CD4-positive, alpha-beta T cell treated with Interleukin-10 for 1 hour (primary cell): ENCODE measurements around the gene ZNF502.
"Not testable (repeated sequence)": the region's sequence is repeated elsewhere in the genome, so short reads cannot be mapped to it uniquely, and the experiment has no call there.

Experiments used
- DNase-seq: peaks from one replicate; pipeline ENCODE4 v3.0.0-alpha.2; 2020

ZNF502 gene

GRCh38 chr3:44712455-44713075 lies at the start of gene ZNF502:
Gene ZNF502, plus strand, starts transcription at chr3:44712660. Its CDS starts 7,602 bp downstream, at chr3:44720262.
- peak; percentile 56 for DNase-seq

DNA sequence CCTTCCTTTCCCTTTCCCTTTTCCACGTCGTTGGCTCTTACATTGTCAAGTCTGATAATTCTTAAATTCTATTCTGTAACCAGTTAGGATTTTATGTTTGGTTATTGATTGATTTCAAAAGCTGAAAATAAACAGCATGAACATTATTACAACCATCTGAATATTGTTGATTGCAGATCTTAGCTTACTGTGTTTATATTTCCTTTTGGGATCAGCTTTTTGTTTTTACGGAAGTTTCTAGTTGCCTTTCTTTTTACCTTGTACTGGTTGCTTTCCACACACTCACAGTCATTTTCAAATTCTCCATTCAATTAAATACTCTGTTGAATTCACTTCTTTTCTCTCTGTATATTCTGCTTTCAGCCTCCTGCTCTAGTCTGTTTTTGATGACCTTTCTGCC lies 47.3 kb upstream of the ZNF502 start:
- no peak for DNase-seq

DNA sequence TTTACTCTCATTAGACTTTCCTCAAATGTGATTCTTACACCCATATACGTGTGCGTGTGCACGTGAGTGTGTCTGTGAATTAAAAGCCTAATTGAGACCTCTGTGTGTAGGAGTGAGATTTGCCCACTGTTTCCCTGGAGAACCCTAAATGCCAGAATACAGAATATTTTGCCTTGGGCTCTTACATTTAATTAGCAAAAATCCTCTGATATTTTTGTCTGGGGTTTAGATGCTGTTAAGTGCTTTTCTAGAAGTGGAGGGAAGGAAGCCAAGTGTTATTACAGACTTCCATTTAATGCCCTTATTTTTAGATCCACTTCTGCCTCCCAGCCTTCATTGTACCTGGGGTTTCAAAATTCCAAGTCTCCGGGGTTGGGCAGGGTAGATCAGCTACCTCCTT lies 46.1 kb upstream of the ZNF502 start:
- DNase-seq = no peak

DNA sequence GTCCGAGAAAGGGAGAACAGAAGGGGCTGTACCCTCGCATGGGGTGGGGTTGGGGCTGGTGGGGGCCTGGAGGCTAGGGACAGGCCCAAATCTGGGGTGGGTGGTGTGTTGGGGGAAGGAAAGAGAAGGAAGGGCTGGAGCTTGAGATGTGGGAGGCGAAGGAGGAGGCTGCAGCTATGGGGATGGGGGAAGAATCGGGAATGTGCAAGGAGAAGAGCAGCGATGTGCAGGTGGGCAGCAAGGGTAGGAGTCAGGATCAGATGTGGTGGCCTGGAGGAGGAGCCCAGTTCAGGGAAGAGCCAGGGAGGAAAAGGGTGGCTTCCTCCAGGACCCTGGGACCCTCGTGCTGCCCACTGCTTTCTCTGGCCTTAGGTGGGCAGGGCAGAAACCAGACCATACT lies 42.7 kb upstream of the ZNF502 start:
- DNase-seq = no peak

GRCh38 chr3:44673466-44673865 lies 39.0 kb upstream of the ZNF502 start:
- not testable (repeated sequence) for DNase-seq

- DNase-seq = no peak
Observed at GRCh38 chr3:44674211-44674610, 38.2 kb upstream of the ZNF502 start.

DNA sequence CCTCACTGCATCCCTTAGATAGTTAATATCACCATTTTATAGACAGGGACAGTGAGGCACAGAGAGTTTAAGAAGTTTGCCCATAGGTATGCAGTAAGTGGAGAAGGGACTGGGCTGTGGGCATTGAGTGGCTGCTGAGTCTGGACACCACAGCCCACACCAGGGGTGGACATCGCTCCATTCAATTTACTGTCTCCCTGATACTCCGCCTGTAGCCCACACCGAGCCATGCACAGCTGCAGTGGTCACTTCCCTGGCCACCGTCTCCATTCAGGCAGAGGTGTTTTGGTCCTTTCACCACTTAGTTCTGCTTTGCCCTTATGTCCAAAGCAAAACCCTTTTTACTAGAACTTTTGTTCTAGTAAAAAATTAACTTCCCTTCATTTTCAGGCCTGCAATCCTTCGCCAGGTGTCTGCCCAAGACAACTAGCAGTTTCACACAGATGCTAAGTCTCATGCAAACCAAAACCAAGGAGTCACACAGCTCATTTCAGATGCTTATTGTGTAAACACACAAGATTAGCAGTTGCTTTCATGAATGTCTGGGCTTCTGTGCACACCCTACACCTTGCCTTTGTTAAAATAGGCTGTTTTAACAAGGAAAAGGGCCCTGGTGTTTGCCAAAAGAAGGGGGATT lies 33.9 kb upstream of the ZNF502 start:
- DNase-seq = no peak

- DNase-seq = no peak
Observed at GRCh38 chr3:44680921-44681455, 31.5 kb upstream of the ZNF502 start.

- DNase-seq = no peak
Observed at GRCh38 chr3:44682182-44682896, 30.1 kb upstream of the ZNF502 start.

- peak; percentile 56 for DNase-seq
Observed at GRCh38 chr3:44685128-44685800, 27.2 kb upstream of the ZNF502 start.

GRCh38 chr3:44687898-44688297 lies 24.6 kb upstream of the ZNF502 start:
- no peak for DNase-seq

GRCh38 chr3:44721231-44722102 lies 9.0 kb downstream of the ZNF502 start:
- DNase-seq = no peak

GRCh38 chr3:44722103-44722401 lies 9.6 kb downstream of the ZNF502 start:
- no peak for DNase-seq

DNA sequence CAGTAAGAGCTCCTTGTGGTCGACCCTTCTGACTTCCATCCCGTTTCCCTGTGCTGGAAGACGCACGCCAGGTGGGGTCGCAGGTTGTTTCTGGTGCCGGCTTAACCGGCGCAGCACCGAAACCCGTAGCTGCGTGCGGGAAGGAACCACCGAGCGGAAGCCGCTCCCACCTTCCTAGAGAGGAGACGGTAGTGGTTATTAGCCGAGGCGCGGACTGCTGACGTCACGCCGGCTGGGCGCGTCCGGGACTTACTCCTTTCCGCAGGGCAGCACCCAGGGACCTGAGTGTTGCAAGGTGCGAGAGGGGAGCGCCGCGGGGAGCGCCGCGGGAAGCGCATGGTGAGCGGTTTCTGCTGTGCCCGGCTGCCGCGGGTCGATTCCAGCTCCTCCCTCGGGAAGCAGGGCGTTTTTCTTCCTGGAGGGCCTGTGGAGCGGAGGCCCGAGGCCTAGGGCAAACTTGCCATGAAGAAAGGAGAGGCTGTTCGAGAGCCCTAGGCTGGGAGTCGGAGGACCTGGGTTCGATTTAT lies 17.0 kb downstream of the ZNF502 start, which contains the start of gene ZNF501:
Gene ZNF501, plus strand, starts transcription at position 252 of the 527 bp plus-strand sequence. CDS start 4,787 bp downstream, outside the sequence.
- DNase-seq = peak; percentile 87

GRCh38 chr3:44734646-44735168 lies 22.2 kb downstream of the ZNF502 start:
- no peak for DNase-seq

DNA sequence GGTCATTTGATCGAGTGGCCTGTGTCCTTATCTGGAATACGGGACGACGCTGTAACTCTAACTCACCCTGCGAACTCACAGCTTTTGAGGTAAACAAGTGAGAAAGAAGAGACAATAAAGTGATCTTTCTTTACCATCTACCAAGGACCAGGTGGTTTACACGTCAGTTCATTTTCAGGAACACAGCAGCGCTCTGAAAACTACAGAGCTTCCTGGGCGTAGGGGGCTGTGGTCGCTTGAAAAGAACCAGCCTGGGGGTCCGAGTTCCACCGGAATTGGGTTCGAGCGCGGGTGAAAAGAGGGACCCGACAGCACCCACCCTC lies 48.6 kb downstream of the ZNF502 start:
- no peak for DNase-seq

- peak; percentile 96 for DNase-seq
Observed at GRCh38 chr3:44761424-44762169, 49.1 kb downstream of the ZNF502 start, which contains the start of the genes KIAA1143 and KIF15. Gene KIAA1143, minus strand, starts transcription at chr3:44761619. Its CDS starts 17 bp downstream, at chr3:44761602. Gene KIF15, plus strand, starts transcription at chr3:44761794. Its CDS starts 72 bp downstream, at chr3:44761866.

DNA sequence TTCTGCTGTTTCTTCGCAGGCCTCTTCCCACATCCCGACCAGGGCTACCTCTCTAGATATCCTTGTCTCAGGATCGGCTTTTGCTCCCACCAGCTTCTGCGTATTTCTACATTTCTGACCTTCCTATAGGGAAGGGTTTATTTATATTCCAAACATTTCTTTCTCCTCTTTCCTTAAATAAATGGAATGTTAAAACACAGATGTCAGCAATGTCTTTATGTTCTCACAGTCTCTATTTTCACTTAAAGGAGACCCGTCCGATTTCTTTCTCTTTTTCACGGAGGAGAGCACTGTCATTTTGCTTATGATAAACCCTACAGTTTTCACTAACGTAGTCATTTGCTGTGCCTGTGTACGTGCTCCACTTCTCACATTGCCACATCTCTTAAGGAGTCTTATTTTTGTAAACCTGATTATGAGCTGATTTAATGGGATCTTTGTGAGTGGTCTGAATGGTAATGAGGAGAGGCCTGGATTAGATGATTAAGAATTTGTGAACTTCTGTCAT lies 49.8 kb downstream of the ZNF502 start:
- no peak for DNase-seq

GRCh38 chr3:44762690-44763089 lies 50.2 kb downstream of the ZNF502 start:
- no peak for DNase-seq

DNA sequence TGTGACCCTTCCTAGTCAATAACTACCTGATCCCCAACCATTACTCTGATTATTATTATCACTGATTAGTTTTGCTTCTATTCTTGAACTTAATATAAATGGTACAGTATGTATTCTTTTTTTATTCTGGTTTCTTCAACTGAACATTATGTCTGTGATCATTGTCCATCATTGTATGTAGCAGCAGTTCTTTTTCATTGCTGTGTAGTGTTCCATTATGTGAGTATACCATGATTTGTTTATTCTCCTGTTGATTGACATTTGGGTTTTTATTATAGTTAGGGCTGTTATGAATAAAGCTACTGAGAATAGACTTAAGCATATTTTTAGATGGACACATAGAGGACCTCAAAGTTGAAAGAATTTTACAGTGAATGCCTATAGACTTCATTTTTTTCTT lies 51.8 kb downstream of the ZNF502 start:
- no peak for DNase-seq
